HCT116 (cell line): Measurements from ENCODE around the gene GFOD1. TPM values are rescaled to one million over a fixed set of nuclear protein-coding genes. Genes with fewer than 3 reads are reported as not detected.

ENCODE experiments used
- ATAC-seq: fragments of 200-7000 bp; cut with Tn5 transposase; 2 replicates; pipeline ENCODE4 v1.9.1; 2020; ENCODE audit warnings: mild to moderate bottlenecking, moderate library complexity
- BruUV-seq: library from RNA; stranded (reverse); fragments of 400-500 nt; replicated peaks from 2 replicates; lab custom pipeline; 2021; lab: Mats Ljungman, UMichigan
- CTCF ChIA-PET: fragments of 300-600 bp; sonication (Branson Sonifier 250); formaldehyde crosslinking; loops from one replicate; lab custom pipeline; 2021; ENCODE audit warnings: antibody characterized with exemption; lab: Charles Lee
- POLR2A ChIA-PET: fragments of 300-600, 350-600 bp; sonication (Branson Sonifier 250); formaldehyde crosslinking; loops from one replicate; lab custom pipeline; 2021; ENCODE audit warnings: antibody characterized with exemption; lab: Charles Lee
- RAD21 ChIA-PET, 2 experiments: fragments of 300-600 bp; sonication (Branson Sonifier 250); formaldehyde crosslinking; loops; one replicate each; lab custom pipeline; 2023; ENCODE audit warnings: low total read pairs in 2 of 2; ENCODE audit not compliant: uncharacterized antibody in 2 of 2, unreplicated experiment in 2 of 2, low non-redundant PET in 1 of 2; lab: Charles Lee
- DNase-seq: peaks from one replicate; pipeline ENCODE4 v3.0.0-alpha.2; 2010; ENCODE audit warnings: low read depth, low spot score
- H2AFZ ChIP-seq: fragments of 200-600 bp; shearing (Covaris generic), sonication (generic); 2 replicates; pipeline ENCODE4 v1.6.1; 2017; ENCODE audit warnings: low read depth, mixed run types, mixed read lengths, antibody characterized with exemption, low read length; ENCODE audit not compliant: poor library complexity, severe bottlenecking
- H3K27ac ChIP-seq: 2 replicates; pipeline ENCODE4 v1.5.1; 2012; ENCODE audit warnings: low read depth, low read length
- H3K27me3 ChIP-seq: fragments of 200-600 bp; sonication (generic); 2 replicates; pipeline ENCODE4 v1.6.1; 2016; ENCODE audit warnings: mixed run types, low read length, mixed read lengths; ENCODE audit not compliant: insufficient read depth
- H3K36me3 ChIP-seq, 2 experiments: fragments of 200-500 bp in 1 of 2; fragments of 200-600 bp in 1 of 2; sonication (Bioruptor generic) in 1 of 2; sonication (generic) in 1 of 2; 2 replicates each; pipeline versions ENCODE4 v1.5.1 to v1.6.1; 2014 to 2016; ENCODE audit warnings: low read length in 2 of 2, inconsistent platforms in 1 of 2, mixed read lengths in 1 of 2, mixed run types in 1 of 2; ENCODE audit not compliant: insufficient read depth in 2 of 2, control insufficient read depth in 1 of 2
- H3K4me1 ChIP-seq, 2 experiments: fragments of 200-600 bp in 1 of 2; sonication (generic) in 1 of 2; 2 replicates each; pipeline versions ENCODE4 v1.5.1 to v1.6.1; 2012 to 2017; ENCODE audit warnings: low read length in 2 of 2, inconsistent platforms in 1 of 2, mild to moderate bottlenecking in 1 of 2, mixed read lengths in 1 of 2, mixed run types in 1 of 2, moderate library complexity in 1 of 2; ENCODE audit not compliant: insufficient read depth in 2 of 2, control insufficient read depth in 1 of 2
- H3K4me2 ChIP-seq: fragments of 200-600 bp; sonication (generic); 2 replicates; pipeline ENCODE4 v1.6.1; 2017; ENCODE audit warnings: mixed run types, low read length, mixed read lengths
- H3K4me3 ChIP-seq, 2 experiments: fragments of 200-600 bp in 1 of 2; sonication (generic) in 1 of 2; replicated peaks in 1 of 2; 2 replicates each; pipeline ENCODE4 v1.5.1; 2011 to 2016; ENCODE audit warnings: low read length in 2 of 2, control low read depth in 1 of 2, low read depth in 1 of 2, mild to moderate bottlenecking in 1 of 2, mixed read lengths in 1 of 2, mixed run types in 1 of 2
- H3K79me2 ChIP-seq: fragments of 200-600 bp; sonication (generic); 2 replicates; pipeline ENCODE4 v1.6.1; 2017; ENCODE audit warnings: mild to moderate bottlenecking, mixed run types, low read length, moderate library complexity, mixed read lengths; ENCODE audit not compliant: insufficient read depth
- H3K9ac ChIP-seq: fragments of 200-600 bp; sonication (generic); 2 replicates; pipeline ENCODE4 v1.6.1; 2016; ENCODE audit warnings: low read length, mixed read lengths
- H3K9me2 ChIP-seq: fragments of 200-600 bp; sonication (generic), shearing (Covaris generic); 2 replicates; pipeline ENCODE4 v1.6.1; 2017; ENCODE audit warnings: mixed run types, mild to moderate bottlenecking, moderate library complexity; ENCODE audit not compliant: insufficient read depth
- H3K9me3 ChIP-seq, 2 experiments: fragments of 200-500 bp in 1 of 2; fragments of 200-600 bp in 1 of 2; sonication (Bioruptor generic) in 1 of 2; sonication (generic) in 1 of 2; 2 replicates each; pipeline ENCODE4 v1.6.1; 2014 to 2017; ENCODE audit warnings: low read length in 2 of 2, mixed read lengths in 2 of 2, inconsistent platforms in 1 of 2, low read depth in 1 of 2, mild to moderate bottlenecking in 1 of 2, mixed run types in 1 of 2, moderate library complexity in 1 of 2; ENCODE audit not compliant: control insufficient read depth in 1 of 2, insufficient read depth in 1 of 2
- H4K20me1 ChIP-seq: fragments of 200-600 bp; sonication (generic), shearing (Covaris generic); 2 replicates; pipeline ENCODE4 v1.6.1; 2017; ENCODE audit warnings: mixed run types, mild to moderate bottlenecking, moderate library complexity; ENCODE audit not compliant: insufficient read depth
- CBX3 ChIP-seq: IDR thresholded peaks from 2 replicates; pipeline ENCODE4 v1.6.1; 2012; ENCODE audit warnings: low read depth
- CEBPB ChIP-seq: IDR thresholded peaks from 2 replicates; pipeline ENCODE4 v1.6.1; 2012; ENCODE audit warnings: low read depth
- EGR1 ChIP-seq: IDR thresholded peaks from 2 replicates; pipeline ENCODE4 v1.6.1; 2012; ENCODE audit warnings: low read depth
- ELF1 ChIP-seq: IDR thresholded peaks from 2 replicates; pipeline ENCODE4 v1.6.1; 2012; ENCODE audit warnings: low read depth, borderline replicate concordance
- EZH2 ChIP-seq: fragments of 200-600 bp; sonication (generic); IDR thresholded peaks from 2 replicates; pipeline ENCODE4 v1.6.1; 2017; ENCODE audit warnings: antibody characterized with exemption, mixed run types
- EZH2phosphoT487 ChIP-seq: fragments of 200-600 bp; IDR thresholded peaks from 2 replicates; pipeline ENCODE4 v1.6.1; 2018; ENCODE audit warnings: antibody characterized with exemption, borderline replicate concordance
- TCF7L2 ChIP-seq: IDR thresholded peaks from 2 replicates; pipeline ENCODE4 v1.7.0; 2011; ENCODE audit warnings: borderline replicate concordance, inconsistent platforms; ENCODE audit not compliant: insufficient read depth, insufficient read length; ENCODE audit errors: extremely low read depth
- YY1 ChIP-seq: IDR thresholded peaks from 2 replicates; pipeline ENCODE4 v1.6.1; 2011; ENCODE audit warnings: low read length, low read depth, moderate library complexity, mild to moderate bottlenecking; ENCODE audit not compliant: insufficient replicate concordance; ENCODE audit errors: extremely low read depth
- ZFX ChIP-seq: fragments of 450-650 bp; IDR thresholded peaks from 2 replicates; pipeline ENCODE4 v1.6.1; 2017
- ZNF274 ChIP-seq: fragments of 200-500 bp; sonication (Bioruptor generic); IDR thresholded peaks from 2 replicates; pipeline ENCODE4 v1.6.1; 2014; ENCODE audit warnings: mild to moderate bottlenecking, low read depth, low read length, inconsistent platforms
- intact Hi-C: fragments of 100-400 bp; cut with micrococcal nuclease; formaldehyde crosslinking; loops from 2 replicates; pipeline ENCODE4 v1.10.0; 2022
- total RNA-seq: library from RNA; stranded (reverse); gene quantifications from one replicate; pipeline ENCODE4 v1.2.1, GENCODE V29; 2021; ENCODE audit not compliant: unreplicated experiment
- TF ChIP-seq, protein P1 (sequence below), 3 experiments: fragments of 200-600 bp in 1 of 3; sonication (generic) in 1 of 3; IDR thresholded peaks in 2 of 3; conservative IDR thresholded peaks in 1 of 3; 2 replicates each; pipeline ENCODE4 v1.5.1; 2012 to 2017; ENCODE audit warnings: low read depth in 2 of 3, low read length in 2 of 3, antibody characterized with exemption in 1 of 3, borderline replicate concordance in 1 of 3, control low read depth in 1 of 3, mild to moderate bottlenecking in 1 of 3, mixed read lengths in 1 of 3, mixed run types in 1 of 3, moderate library complexity in 1 of 3; ENCODE audit not compliant: insufficient read depth in 1 of 3
- TF ChIP-seq, protein P2 (sequence below): IDR thresholded peaks from 2 replicates; pipeline ENCODE4 v1.6.1; 2012
- TF ChIP-seq, protein P3 (sequence below): IDR thresholded peaks from 2 replicates; pipeline ENCODE4 v1.6.1; 2012
- TF ChIP-seq, protein P4 (sequence below): IDR thresholded peaks from 2 replicates; pipeline ENCODE4 v1.6.1; 2012; ENCODE audit warnings: low read depth
- TF ChIP-seq, protein P5 (sequence below): IDR thresholded peaks from 2 replicates; pipeline ENCODE4 v1.6.1; 2011; ENCODE audit warnings: mild to moderate bottlenecking, low read length, moderate library complexity; ENCODE audit not compliant: insufficient replicate concordance; ENCODE audit errors: extremely low read depth

GFOD1 gene
- total RNA-seq, 1 experiment from 2014 or later: 3.8 TPM

DNA sequence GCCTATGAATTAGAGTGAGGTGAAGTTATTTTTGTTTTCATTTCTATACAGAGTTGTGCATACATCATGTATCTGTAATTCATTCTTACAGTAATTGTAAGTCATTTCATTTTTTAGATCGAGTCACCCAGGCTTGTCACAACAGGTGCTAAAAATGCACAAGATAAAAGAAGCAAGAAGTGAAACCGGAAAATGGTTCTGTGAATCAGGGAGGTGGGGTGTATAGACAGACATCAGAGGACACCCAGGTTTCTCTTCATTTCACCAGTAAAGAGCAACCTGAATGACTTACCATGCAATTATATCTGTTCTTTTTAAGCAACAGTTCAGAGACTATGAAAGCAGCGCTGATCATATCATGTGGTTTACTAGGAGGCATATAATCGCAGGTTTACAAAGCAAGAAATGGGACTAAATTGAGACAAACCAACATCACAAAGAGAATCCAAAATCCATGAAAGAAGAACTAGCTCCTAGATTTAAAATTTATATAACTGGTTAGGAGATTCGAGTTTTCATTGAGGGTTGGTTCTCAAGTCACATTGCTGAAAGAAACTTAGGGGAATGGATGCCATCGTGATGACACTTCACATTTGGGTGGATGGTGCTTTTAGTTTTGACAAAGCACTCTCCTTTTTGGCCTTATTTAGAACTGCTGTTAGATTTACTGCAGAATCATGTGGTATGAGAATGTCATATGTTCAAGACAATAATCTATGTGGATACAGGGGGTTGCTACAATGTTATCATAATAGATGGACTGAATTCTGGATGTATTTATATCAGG lies 131.2 kb downstream of the GFOD1 start:
- ChIA-PET CTCF (no interaction called here), POLR2A (no interaction called here), RAD21 (interaction anchor here in 1 of 2 experiments (0.6 kb wide), 1 partner anchor 38 kb away, joined by 3 read pairs; no protein-coding TSS in a partner anchor)
- Histone ChIP-seq H2AFZ (no peak overlapping the region), H4K20me1 (no peaks in the 10 kb centered on the region), H3K4me3 (peak overlapping the region in 1 of 2 experiments; percentile 21; a peak in 1 of 4 replicates), H3K36me3 (no peaks in the 10 kb centered on the region), H3K4me2 (peak overlapping the region; percentile 67), H3K27ac (peak overlapping the region; percentile 39; the same call in 1 of the 2 replicates), H3K79me2 (no peaks in the 10 kb centered on the region), H3K27me3 (no peaks in the 10 kb centered on the region), H3K9me2 (no peaks in the 10 kb centered on the region), H3K9me3 (no peaks in the 10 kb centered on the region), H3K4me1 (peaks cover 21 to 36% of the 10 kb centered on the region in 2 experiments), H3K9ac (no peak overlapping the region)
- ATAC-seq (no peak), DNase-seq (no peak)
- TF ChIP-seq ZNF274 (no peak), YY1 (no peak), ELF1 (no peak), EZH2 (no peak), ZFX (no peak), CEBPB (no peak), EZH2phosphoT487 (no peak), TCF7L2 (no peak), CBX3 (no peak), EGR1 (no peak)
- TF ChIP-seq, protein P1, sequence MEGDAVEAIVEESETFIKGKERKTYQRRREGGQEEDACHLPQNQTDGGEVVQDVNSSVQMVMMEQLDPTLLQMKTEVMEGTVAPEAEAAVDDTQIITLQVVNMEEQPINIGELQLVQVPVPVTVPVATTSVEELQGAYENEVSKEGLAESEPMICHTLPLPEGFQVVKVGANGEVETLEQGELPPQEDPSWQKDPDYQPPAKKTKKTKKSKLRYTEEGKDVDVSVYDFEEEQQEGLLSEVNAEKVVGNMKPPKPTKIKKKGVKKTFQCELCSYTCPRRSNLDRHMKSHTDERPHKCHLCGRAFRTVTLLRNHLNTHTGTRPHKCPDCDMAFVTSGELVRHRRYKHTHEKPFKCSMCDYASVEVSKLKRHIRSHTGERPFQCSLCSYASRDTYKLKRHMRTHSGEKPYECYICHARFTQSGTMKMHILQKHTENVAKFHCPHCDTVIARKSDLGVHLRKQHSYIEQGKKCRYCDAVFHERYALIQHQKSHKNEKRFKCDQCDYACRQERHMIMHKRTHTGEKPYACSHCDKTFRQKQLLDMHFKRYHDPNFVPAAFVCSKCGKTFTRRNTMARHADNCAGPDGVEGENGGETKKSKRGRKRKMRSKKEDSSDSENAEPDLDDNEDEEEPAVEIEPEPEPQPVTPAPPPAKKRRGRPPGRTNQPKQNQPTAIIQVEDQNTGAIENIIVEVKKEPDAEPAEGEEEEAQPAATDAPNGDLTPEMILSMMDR (IDR thresholded peaks at IDR 0.05 in 2 of 3, conservative IDR thresholded peaks at IDR 0.05 in 1 of 3; ENCODE audit: borderline replicate concordance in 1 of 3, insufficient read depth in 1 of 3, low read depth in 2 of 3, low read length in 2 of 3): no peak
- TF ChIP-seq, protein P2, sequence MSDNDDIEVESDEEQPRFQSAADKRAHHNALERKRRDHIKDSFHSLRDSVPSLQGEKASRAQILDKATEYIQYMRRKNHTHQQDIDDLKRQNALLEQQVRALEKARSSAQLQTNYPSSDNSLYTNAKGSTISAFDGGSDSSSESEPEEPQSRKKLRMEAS: no peak
- TF ChIP-seq, protein P3, sequence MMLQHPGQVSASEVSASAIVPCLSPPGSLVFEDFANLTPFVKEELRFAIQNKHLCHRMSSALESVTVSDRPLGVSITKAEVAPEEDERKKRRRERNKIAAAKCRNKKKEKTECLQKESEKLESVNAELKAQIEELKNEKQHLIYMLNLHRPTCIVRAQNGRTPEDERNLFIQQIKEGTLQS: no peak
- TF ChIP-seq, protein P4, sequence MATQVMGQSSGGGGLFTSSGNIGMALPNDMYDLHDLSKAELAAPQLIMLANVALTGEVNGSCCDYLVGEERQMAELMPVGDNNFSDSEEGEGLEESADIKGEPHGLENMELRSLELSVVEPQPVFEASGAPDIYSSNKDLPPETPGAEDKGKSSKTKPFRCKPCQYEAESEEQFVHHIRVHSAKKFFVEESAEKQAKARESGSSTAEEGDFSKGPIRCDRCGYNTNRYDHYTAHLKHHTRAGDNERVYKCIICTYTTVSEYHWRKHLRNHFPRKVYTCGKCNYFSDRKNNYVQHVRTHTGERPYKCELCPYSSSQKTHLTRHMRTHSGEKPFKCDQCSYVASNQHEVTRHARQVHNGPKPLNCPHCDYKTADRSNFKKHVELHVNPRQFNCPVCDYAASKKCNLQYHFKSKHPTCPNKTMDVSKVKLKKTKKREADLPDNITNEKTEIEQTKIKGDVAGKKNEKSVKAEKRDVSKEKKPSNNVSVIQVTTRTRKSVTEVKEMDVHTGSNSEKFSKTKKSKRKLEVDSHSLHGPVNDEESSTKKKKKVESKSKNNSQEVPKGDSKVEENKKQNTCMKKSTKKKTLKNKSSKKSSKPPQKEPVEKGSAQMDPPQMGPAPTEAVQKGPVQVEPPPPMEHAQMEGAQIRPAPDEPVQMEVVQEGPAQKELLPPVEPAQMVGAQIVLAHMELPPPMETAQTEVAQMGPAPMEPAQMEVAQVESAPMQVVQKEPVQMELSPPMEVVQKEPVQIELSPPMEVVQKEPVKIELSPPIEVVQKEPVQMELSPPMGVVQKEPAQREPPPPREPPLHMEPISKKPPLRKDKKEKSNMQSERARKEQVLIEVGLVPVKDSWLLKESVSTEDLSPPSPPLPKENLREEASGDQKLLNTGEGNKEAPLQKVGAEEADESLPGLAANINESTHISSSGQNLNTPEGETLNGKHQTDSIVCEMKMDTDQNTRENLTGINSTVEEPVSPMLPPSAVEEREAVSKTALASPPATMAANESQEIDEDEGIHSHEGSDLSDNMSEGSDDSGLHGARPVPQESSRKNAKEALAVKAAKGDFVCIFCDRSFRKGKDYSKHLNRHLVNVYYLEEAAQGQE: no peak
- TF ChIP-seq, protein P5, sequence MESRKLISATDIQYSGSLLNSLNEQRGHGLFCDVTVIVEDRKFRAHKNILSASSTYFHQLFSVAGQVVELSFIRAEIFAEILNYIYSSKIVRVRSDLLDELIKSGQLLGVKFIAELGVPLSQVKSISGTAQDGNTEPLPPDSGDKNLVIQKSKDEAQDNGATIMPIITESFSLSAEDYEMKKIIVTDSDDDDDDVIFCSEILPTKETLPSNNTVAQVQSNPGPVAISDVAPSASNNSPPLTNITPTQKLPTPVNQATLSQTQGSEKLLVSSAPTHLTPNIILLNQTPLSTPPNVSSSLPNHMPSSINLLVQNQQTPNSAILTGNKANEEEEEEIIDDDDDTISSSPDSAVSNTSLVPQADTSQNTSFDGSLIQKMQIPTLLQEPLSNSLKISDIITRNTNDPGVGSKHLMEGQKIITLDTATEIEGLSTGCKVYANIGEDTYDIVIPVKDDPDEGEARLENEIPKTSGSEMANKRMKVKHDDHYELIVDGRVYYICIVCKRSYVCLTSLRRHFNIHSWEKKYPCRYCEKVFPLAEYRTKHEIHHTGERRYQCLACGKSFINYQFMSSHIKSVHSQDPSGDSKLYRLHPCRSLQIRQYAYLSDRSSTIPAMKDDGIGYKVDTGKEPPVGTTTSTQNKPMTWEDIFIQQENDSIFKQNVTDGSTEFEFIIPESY: no peak
- BruUV-seq: no TSS peak
- intact Hi-C loops: no loop called here
